Liver (tissue), 3 donors: ENCODE measurements around the gene CNOT3.

Source experiments
- CTCF ChIP-seq: fragments of 150-350 bp; IDR thresholded peaks from 2 replicates; pipeline ENCODE4 v1.5.1; 2017; ENCODE audit warnings: improper control_type of control experiment, low read depth, low read length; ENCODE audit not compliant: missing input control
- EGR1 ChIP-seq, 2 donors: IDR thresholded peaks; 2 replicates each; pipeline ENCODE4 v1.6.1; 2016 to 2018; ENCODE audit warnings: antibody characterized with exemption in 2 of 2, low read depth in 2 of 2
- donor health status: healthy.
- donor health status: healthy.

GRCh38 chr19:54186934-54187381, 49.4 kb downstream of the CNOT3 start:
- TF ChIP-seq CTCF (no peak), EGR1 (IDR thresholded peaks at IDR 0.05; ENCODE audit: low read depth in 2 of 2) (no peak)
